Osteoblast (primary cell): Measurements from ENCODE around the gene CTSC. TPM values are rescaled to one million over a fixed set of nuclear protein-coding genes. Genes with fewer than 3 reads are reported as not detected.
A peak's percentile ranks its signal among the peaks of the same experiment; 100 is the strongest.

Experiments used
- DNase-seq: peaks from one replicate; pipeline ENCODE4 v3.0.0; 2011; ENCODE audit warnings: low spot score, mixed read lengths; ENCODE audit not compliant: insufficient read length; ENCODE audit errors: missing footprints
- H2AFZ ChIP-seq: 2 replicates; pipeline ENCODE4 v1.6.0; 2011; ENCODE audit warnings: mild to moderate bottlenecking, low read length
- H3K27ac ChIP-seq: 2 replicates; pipeline ENCODE4 v1.5.1; 2011; ENCODE audit warnings: mild to moderate bottlenecking, low read depth, low read length, moderate library complexity
- H3K27me3 ChIP-seq: 2 replicates; pipeline ENCODE4 v1.6.0; 2012; ENCODE audit warnings: mild to moderate bottlenecking, control low read depth, inconsistent platforms, low read length, moderate library complexity; ENCODE audit not compliant: insufficient read depth
- H3K36me3 ChIP-seq: 2 replicates; pipeline ENCODE4 v1.5.1; 2011; ENCODE audit warnings: mild to moderate bottlenecking, low read length, control low read depth, moderate library complexity; ENCODE audit not compliant: insufficient read depth
- H3K4me1 ChIP-seq: 2 replicates; pipeline ENCODE4 v1.5.1; 2011; ENCODE audit warnings: mild to moderate bottlenecking, low read length, control low read depth, moderate library complexity; ENCODE audit not compliant: insufficient read depth
- H3K4me2 ChIP-seq: 2 replicates; pipeline ENCODE4 v1.6.0; 2011; ENCODE audit warnings: mild to moderate bottlenecking, low read length; ENCODE audit not compliant: insufficient read depth
- H3K4me3 ChIP-seq: fragments of 200-600 bp; sonication (generic); 3 replicates; pipeline ENCODE4 v1.5.1; 2012; ENCODE audit warnings: mild to moderate bottlenecking, low read length, inconsistent platforms; ENCODE audit not compliant: insufficient read depth
- H3K79me2 ChIP-seq: 2 replicates; pipeline ENCODE4 v1.6.0; 2012; ENCODE audit warnings: mild to moderate bottlenecking, low read length, control low read depth, inconsistent platforms; ENCODE audit not compliant: insufficient read depth
- H3K9me3 ChIP-seq: 2 replicates; pipeline ENCODE4 v1.5.1; 2011; ENCODE audit warnings: low read depth, low read length, control low read depth
- H4K20me1 ChIP-seq: 2 replicates; pipeline ENCODE4 v1.6.0; 2012; ENCODE audit warnings: mild to moderate bottlenecking, low read length, control low read depth; ENCODE audit not compliant: insufficient read depth
- CTCF ChIP-seq: IDR thresholded peaks from 2 replicates; pipeline ENCODE4 v1.5.1; 2011; ENCODE audit warnings: mild to moderate bottlenecking, low read depth, low read length, moderate library complexity; ENCODE audit errors: extremely low read depth
- total RNA-seq: library from RNA; depleted of rRNA; stranded (reverse); fragments of >200 nt; gene quantifications from 2 replicates; pipeline ENCODE4 v1.2.3, GENCODE V29; 2012

The CTSC gene
- total RNA-seq, 1 donor = 23.5 TPM

- no peak for TF ChIP-seq CTCF
- no peak for DNase-seq
- H3K36me3 ChIP-seq = no peaks in the 10 kb centered on the region
- peaks cover 8% of the 10 kb centered on the region for H3K4me1 ChIP-seq
- no peak overlapping the region for H3K4me3 ChIP-seq
- no peak overlapping the region for H2AFZ ChIP-seq
- no peaks in the 10 kb centered on the region for H3K27me3 ChIP-seq
- no peak overlapping the region for H3K4me2 ChIP-seq
- no peaks in the 10 kb centered on the region for H3K9me3 ChIP-seq
- no peaks in the 10 kb centered on the region for H3K79me2 ChIP-seq
- no peak overlapping the region for H3K27ac ChIP-seq
- no peaks in the 10 kb centered on the region for H4K20me1 ChIP-seq
These were observed 39.7 kb downstream of the CTSC start for GRCh38 chr11:88297863-88298262.

GRCh38 chr11:88297421-88297820 is 40.1 kb downstream of the CTSC start:
- no peak overlapping the region for H3K4me2 ChIP-seq
- no peaks in the 10 kb centered on the region for H3K36me3 ChIP-seq
- H3K4me3 ChIP-seq = no peak overlapping the region
- TF ChIP-seq CTCF = no peak
- H2AFZ ChIP-seq = no peak overlapping the region
- no peaks in the 10 kb centered on the region for H3K79me2 ChIP-seq
- H3K4me1 ChIP-seq = peaks cover 13% of the 10 kb centered on the region
- H3K9me3 ChIP-seq = no peaks in the 10 kb centered on the region
- H3K27me3 ChIP-seq = no peaks in the 10 kb centered on the region
- H4K20me1 ChIP-seq = no peaks in the 10 kb centered on the region
- no peak for DNase-seq
- H3K27ac ChIP-seq = no peak overlapping the region

GRCh38 chr11:88295028-88295427 is 42.5 kb downstream of the CTSC start:
- no peak for TF ChIP-seq CTCF
- no peak for DNase-seq

GRCh38 chr11:88293931-88294330 is 43.6 kb downstream of the CTSC start:
- Histone ChIP-seq H3K4me3 (no peak overlapping the region), H4K20me1 (no peaks in the 10 kb centered on the region), H3K27me3 (no peaks in the 10 kb centered on the region), H3K4me1 (peaks cover 6% of the 10 kb centered on the region), H3K36me3 (no peaks in the 10 kb centered on the region), H2AFZ (peak overlapping the region; percentile 65), H3K27ac (no peak overlapping the region), H3K9me3 (no peaks in the 10 kb centered on the region), H3K4me2 (no peak overlapping the region), H3K79me2 (no peaks in the 10 kb centered on the region)
- peak; percentile 37 for DNase-seq
- TF ChIP-seq CTCF = no peak

More at GRCh38 chr11:88295028-88295427, 42.5 kb downstream of the CTSC start:
- no peaks in the 10 kb centered on the region for H3K9me3 ChIP-seq
- H3K4me2 ChIP-seq = no peak overlapping the region
- H3K27ac ChIP-seq = no peak overlapping the region
- no peaks in the 10 kb centered on the region for H4K20me1 ChIP-seq
- no peak overlapping the region for H2AFZ ChIP-seq
- no peak overlapping the region for H3K4me3 ChIP-seq
- H3K4me1 ChIP-seq = peaks cover 6% of the 10 kb centered on the region
- no peaks in the 10 kb centered on the region for H3K36me3 ChIP-seq
- no peaks in the 10 kb centered on the region for H3K27me3 ChIP-seq
- H3K79me2 ChIP-seq = no peaks in the 10 kb centered on the region
